SU-DHL-6 (cell line): ENCODE measurements around the gene SPG21.

Source experiments
- H2AFZ ChIP-seq: fragments of 200-600 bp; sonication (generic); 2 replicates; pipeline ENCODE4 v1.6.1; 2014; ENCODE audit warnings: low read depth, mild to moderate bottlenecking, moderate library complexity, mixed read lengths, antibody characterized with exemption, low read length; ENCODE audit not compliant: severe bottlenecking
- H3F3A ChIP-seq: fragments of 200-600 bp; shearing (Covaris generic); 2 replicates; pipeline ENCODE4 v1.6.0; 2016; ENCODE audit warnings: antibody characterized with exemption, mild to moderate bottlenecking; ENCODE audit not compliant: insufficient read depth
- H3K27ac ChIP-seq: fragments of 200-600 bp; sonication (generic); 2 replicates; pipeline ENCODE4 v1.5.1; 2016; ENCODE audit warnings: low read depth, mild to moderate bottlenecking, low read length, moderate library complexity, mixed read lengths
- H3K27me3 ChIP-seq: fragments of 200-600 bp; sonication (generic), shearing (Covaris generic); 2 replicates; pipeline ENCODE4 v1.6.0; 2014; ENCODE audit warnings: mild to moderate bottlenecking, low read length
- H3K36me3 ChIP-seq: fragments of 200-600 bp; sonication (generic); 2 replicates; pipeline ENCODE4 v1.6.1; 2014; ENCODE audit warnings: mild to moderate bottlenecking, low read length, mixed read lengths
- H3K4me2 ChIP-seq: fragments of 300-600, 200-600 bp; shearing (Covaris generic), sonication (generic); 2 replicates; pipeline ENCODE4 v1.6.0; 2014; ENCODE audit warnings: low read length, low read depth, mild to moderate bottlenecking; ENCODE audit not compliant: poor library complexity, severe bottlenecking
- H3K4me3 ChIP-seq: fragments of 200-600 bp; sonication (generic); 2 replicates; pipeline ENCODE4 v1.5.1; 2014; ENCODE audit warnings: antibody characterized with exemption, low read length, mild to moderate bottlenecking, mixed read lengths; ENCODE audit not compliant: insufficient read depth, poor library complexity, severe bottlenecking
- H3K79me2 ChIP-seq: fragments of 200-600 bp; sonication (generic); 2 replicates; pipeline ENCODE4 v1.6.1; 2014; ENCODE audit warnings: mild to moderate bottlenecking, low read length, moderate library complexity; ENCODE audit not compliant: insufficient read depth
- H3K9ac ChIP-seq: fragments of 200-600 bp; sonication (generic); 2 replicates; pipeline ENCODE4 v1.7.0; 2014; ENCODE audit warnings: mild to moderate bottlenecking, low read length
- H3K9me2 ChIP-seq: fragments of 200-600 bp; sonication (generic); replicated peaks from 2 replicates; pipeline ENCODE4 v1.6.1; 2014; ENCODE audit warnings: low read length; ENCODE audit not compliant: insufficient read depth
- H3K9me3 ChIP-seq: fragments of 200-600 bp; sonication (generic); 2 replicates; pipeline ENCODE4 v1.6.1; 2014; ENCODE audit warnings: low read length, mixed read lengths; ENCODE audit not compliant: insufficient read depth
- H4K20me1 ChIP-seq: fragments of 200-600 bp; sonication (generic); 2 replicates; pipeline ENCODE4 v1.6.1; 2014; ENCODE audit warnings: low read depth, mild to moderate bottlenecking, antibody characterized with exemption, low read length, moderate library complexity, mixed read lengths
- EZH2phosphoT487 ChIP-seq: fragments of 200-600 bp; sonication (generic), shearing (Covaris generic); conservative IDR thresholded peaks from 2 replicates; pipeline ENCODE4 v1.6.1; 2018; ENCODE audit warnings: mild to moderate bottlenecking, antibody characterized with exemption, low read length, moderate library complexity, mixed read lengths
- TF ChIP-seq, protein P1 (sequence below): fragments of 200-600 bp; sonication (generic); IDR thresholded peaks from one replicate; pipeline ENCODE4 v1.5.1; 2017; ENCODE audit warnings: antibody characterized with exemption, mild to moderate bottlenecking, low read length, moderate library complexity; ENCODE audit not compliant: insufficient read depth, poor library complexity, severe bottlenecking

Gene SPG21

DNA sequence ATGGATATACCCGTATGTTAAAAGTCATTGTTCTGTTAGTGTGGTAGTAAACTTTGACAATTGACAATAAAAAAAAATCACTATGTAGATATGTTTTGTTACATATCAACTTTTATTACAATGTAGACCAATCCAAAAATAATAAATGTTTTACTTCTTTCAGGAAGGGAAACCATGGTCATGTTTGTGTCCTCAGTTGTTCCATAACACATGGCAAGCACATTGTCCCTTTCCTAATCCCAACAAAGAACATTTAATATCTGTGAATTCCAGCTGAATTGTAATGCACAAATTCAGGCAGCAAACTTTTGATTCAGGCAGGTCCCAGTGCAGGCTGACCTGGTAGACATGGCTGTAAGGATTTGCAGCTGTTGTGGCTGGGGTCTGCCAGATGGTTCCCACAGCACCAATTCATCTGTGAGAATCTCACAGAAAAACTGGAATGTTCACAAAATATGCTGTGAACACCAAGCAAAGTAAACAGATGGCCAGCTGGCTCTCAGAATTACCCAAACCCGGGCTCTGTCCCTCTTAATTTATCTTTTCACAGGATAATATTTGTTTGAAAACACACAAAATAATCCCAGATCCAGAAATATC lies 1.9 kb upstream of the SPG21 start:
- Histone ChIP-seq H3K4me2 (no peak overlapping the region), H3K79me2 (peaks cover 22% of the 10 kb centered on the region), H3K27ac (no peak overlapping the region), H3K27me3 (no peaks in the 10 kb centered on the region), H2AFZ (no peak overlapping the region), H3K9me2 (no peaks in the 10 kb centered on the region), H3K9ac (no peak overlapping the region), H3K36me3 (no peaks in the 10 kb centered on the region), H3F3A (peaks cover 12% of the 10 kb centered on the region), H3K4me3 (no peak overlapping the region), H3K9me3 (no peaks in the 10 kb centered on the region), H4K20me1 (no peaks in the 10 kb centered on the region)
- TF ChIP-seq, protein P1, sequence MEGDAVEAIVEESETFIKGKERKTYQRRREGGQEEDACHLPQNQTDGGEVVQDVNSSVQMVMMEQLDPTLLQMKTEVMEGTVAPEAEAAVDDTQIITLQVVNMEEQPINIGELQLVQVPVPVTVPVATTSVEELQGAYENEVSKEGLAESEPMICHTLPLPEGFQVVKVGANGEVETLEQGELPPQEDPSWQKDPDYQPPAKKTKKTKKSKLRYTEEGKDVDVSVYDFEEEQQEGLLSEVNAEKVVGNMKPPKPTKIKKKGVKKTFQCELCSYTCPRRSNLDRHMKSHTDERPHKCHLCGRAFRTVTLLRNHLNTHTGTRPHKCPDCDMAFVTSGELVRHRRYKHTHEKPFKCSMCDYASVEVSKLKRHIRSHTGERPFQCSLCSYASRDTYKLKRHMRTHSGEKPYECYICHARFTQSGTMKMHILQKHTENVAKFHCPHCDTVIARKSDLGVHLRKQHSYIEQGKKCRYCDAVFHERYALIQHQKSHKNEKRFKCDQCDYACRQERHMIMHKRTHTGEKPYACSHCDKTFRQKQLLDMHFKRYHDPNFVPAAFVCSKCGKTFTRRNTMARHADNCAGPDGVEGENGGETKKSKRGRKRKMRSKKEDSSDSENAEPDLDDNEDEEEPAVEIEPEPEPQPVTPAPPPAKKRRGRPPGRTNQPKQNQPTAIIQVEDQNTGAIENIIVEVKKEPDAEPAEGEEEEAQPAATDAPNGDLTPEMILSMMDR = no peak
- TF ChIP-seq EZH2phosphoT487 = no peak

DNA sequence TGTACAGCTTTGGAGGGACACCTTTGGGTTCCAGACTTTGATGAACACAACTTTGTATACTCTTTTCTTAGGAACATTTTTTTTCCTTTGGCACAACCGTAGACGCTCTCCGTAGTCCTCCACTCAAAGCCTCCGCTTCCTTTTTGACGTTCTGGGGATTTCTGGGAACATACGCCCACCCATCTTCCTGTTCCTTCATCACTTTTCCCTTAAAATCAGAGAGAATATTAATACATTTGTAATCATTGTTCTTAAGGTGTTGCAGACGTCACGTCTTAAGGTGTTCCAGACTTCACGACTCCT lies 405 bp upstream of the SPG21 start:
- H3K27ac ChIP-seq = peak overlapping the region; percentile 46
- no peaks in the 10 kb centered on the region for H4K20me1 ChIP-seq
- no peak for TF ChIP-seq EZH2phosphoT487
- TF ChIP-seq, protein P1 = no peak
- no peaks in the 10 kb centered on the region for H3K9me2 ChIP-seq
- H2AFZ ChIP-seq = peak overlapping the region; percentile 79
- H3K79me2 ChIP-seq = peaks cover 34% of the 10 kb centered on the region
- no peaks in the 10 kb centered on the region for H3K9me3 ChIP-seq
- peak overlapping the region; percentile 97 for H3K4me3 ChIP-seq
- peaks cover 12% of the 10 kb centered on the region for H3F3A ChIP-seq
- no peaks in the 10 kb centered on the region for H3K27me3 ChIP-seq
- H3K9ac ChIP-seq = peak overlapping the region; percentile 91
- peak overlapping the region; percentile 82 for H3K4me2 ChIP-seq
- no peaks in the 10 kb centered on the region for H3K36me3 ChIP-seq

DNA sequence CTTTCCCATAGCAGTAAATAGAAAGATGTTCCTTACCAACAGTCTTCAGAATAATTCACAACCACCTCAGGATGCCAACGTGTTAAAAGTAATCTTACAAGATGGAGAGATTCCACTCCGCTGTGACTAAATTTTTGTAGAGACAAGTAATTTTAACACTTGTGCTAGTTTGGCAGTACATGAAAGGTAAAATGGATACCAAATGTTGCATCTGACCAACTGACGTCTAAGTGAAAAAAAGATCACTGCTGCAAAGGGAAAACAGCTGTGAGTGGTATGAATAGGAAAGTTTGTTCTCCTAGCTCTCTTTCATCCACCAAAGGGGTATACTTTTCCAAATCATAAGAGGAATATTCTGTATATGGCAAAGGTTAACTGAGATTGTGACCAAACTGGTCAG lies 2.6 kb downstream of the SPG21 start:
- Histone ChIP-seq H3K9me3 (no peaks in the 10 kb centered on the region), H3K27me3 (no peaks in the 10 kb centered on the region), H3F3A (peaks cover 12% of the 10 kb centered on the region), H3K9me2 (no peaks in the 10 kb centered on the region), H3K36me3 (no peaks in the 10 kb centered on the region), H2AFZ (no peak overlapping the region), H4K20me1 (no peaks in the 10 kb centered on the region), H3K9ac (no peak overlapping the region), H3K27ac (no peak overlapping the region), H3K4me2 (peak overlapping the region; percentile 19), H3K79me2 (peaks cover 46% of the 10 kb centered on the region), H3K4me3 (no peak overlapping the region)
- TF ChIP-seq EZH2phosphoT487 = no peak
- TF ChIP-seq, protein P1 = no peak
